ENCODE measurements around the gene SARM1.

SARM1 gene

GRCh38 chr17:28363186-28363585, 8.3 kb upstream of the SARM1 start:
- TF ChIP-seq MAX (IDR thresholded peaks at IDR 0.05) = no peak
- TF ChIP-seq TEAD4 (IDR thresholded peaks at IDR 0.05) = no peak
- TF ChIP-seq NFIC (IDR thresholded peaks at IDR 0.05) = no peak
- TF ChIP-seq REST (IDR thresholded peaks at IDR 0.05; ENCODE audit: low read depth) = no peak
- no peak for TF ChIP-seq CEBPB (IDR thresholded peaks at IDR 0.05)
- no peak for TF ChIP-seq TCF12 (IDR thresholded peaks at IDR 0.05; ENCODE audit: low read depth)
- TF ChIP-seq YY1 (IDR thresholded peaks at IDR 0.05; ENCODE audit: low read depth) = no peak
- no peak for TF ChIP-seq EGR1 (IDR thresholded peaks at IDR 0.05)
- TF ChIP-seq TAF1 (IDR thresholded peaks at IDR 0.05; ENCODE audit: low read depth) = no peak
- no peak for TF ChIP-seq USF1 (IDR thresholded peaks at IDR 0.05)
- no peak for TF ChIP-seq EP300 (IDR thresholded peaks at IDR 0.05; ENCODE audit: borderline replicate concordance)
- no peak for TF ChIP-seq CREB1 (IDR thresholded peaks at IDR 0.05; ENCODE audit: low read depth)
- TF ChIP-seq RAD21 (IDR thresholded peaks at IDR 0.05; ENCODE audit: low read depth) = no peak

GRCh38 chr17:28363776-28364650, 7.5 kb upstream of the SARM1 start:
- TF ChIP-seq EGR1 (IDR thresholded peaks at IDR 0.05) (no peak), EP300 (IDR thresholded peaks at IDR 0.05; ENCODE audit: borderline replicate concordance) (no peak), TAF1 (IDR thresholded peaks at IDR 0.05; ENCODE audit: low read depth) (no peak), NFIC (IDR thresholded peaks at IDR 0.05) (no peak), RAD21 (IDR thresholded peaks at IDR 0.05; ENCODE audit: low read depth) (no peak), FOXM1 (IDR thresholded peaks at IDR 0.05; ENCODE audit: borderline replicate concordance, low read depth) (no peak), REST (IDR thresholded peaks at IDR 0.05; ENCODE audit: low read depth) (no peak), MAX (IDR thresholded peaks at IDR 0.05) (no peak), TCF12 (IDR thresholded peaks at IDR 0.05; ENCODE audit: low read depth) (no peak), YY1 (IDR thresholded peaks at IDR 0.05; ENCODE audit: low read depth) (no peak), CREB1 (IDR thresholded peaks at IDR 0.05; ENCODE audit: low read depth) (no peak), USF1 (IDR thresholded peaks at IDR 0.05) (no peak), TEAD4 (IDR thresholded peaks at IDR 0.05) (no peak), ZBTB7A (IDR thresholded peaks at IDR 0.05; ENCODE audit: low read depth) (no peak), CEBPB (IDR thresholded peaks at IDR 0.05) (no peak)

- TF ChIP-seq MAX (IDR thresholded peaks at IDR 0.05) (no peak), REST (IDR thresholded peaks at IDR 0.05; ENCODE audit: low read depth) (no peak), RAD21 (IDR thresholded peaks at IDR 0.05; ENCODE audit: low read depth) (no peak), YY1 (IDR thresholded peaks at IDR 0.05; ENCODE audit: low read depth) (no peak), TCF12 (IDR thresholded peaks at IDR 0.05; ENCODE audit: low read depth) (no peak), NFIC (IDR thresholded peaks at IDR 0.05) (no peak), USF1 (IDR thresholded peaks at IDR 0.05) (no peak), CREB1 (IDR thresholded peaks at IDR 0.05; ENCODE audit: low read depth) (no peak), EGR1 (IDR thresholded peaks at IDR 0.05) (no peak), TEAD4 (IDR thresholded peaks at IDR 0.05) (no peak), ZBTB7A (IDR thresholded peaks at IDR 0.05; ENCODE audit: low read depth) (no peak), FOXM1 (IDR thresholded peaks at IDR 0.05; ENCODE audit: borderline replicate concordance, low read depth) (no peak), TAF1 (IDR thresholded peaks at IDR 0.05; ENCODE audit: low read depth) (no peak), EP300 (IDR thresholded peaks at IDR 0.05; ENCODE audit: borderline replicate concordance) (no peak), CEBPB (IDR thresholded peaks at IDR 0.05) (no peak)
Measured at GRCh38 chr17:28364665-28365363, 6.7 kb upstream of the SARM1 start, which contains the start of gene SEBOX. Gene SEBOX, minus strand, starts transcription at chr17:28365199. Its CDS starts 48 bp downstream, at chr17:28365151.
